ENCODE data around the gene FGL2. TPM values are rescaled to one million over a fixed set of nuclear protein-coding genes. Genes with fewer than 3 reads are reported as not detected.

FGL2 gene
- total RNA-seq, 1 experiment from 2014 or later, result not detected

DNA sequence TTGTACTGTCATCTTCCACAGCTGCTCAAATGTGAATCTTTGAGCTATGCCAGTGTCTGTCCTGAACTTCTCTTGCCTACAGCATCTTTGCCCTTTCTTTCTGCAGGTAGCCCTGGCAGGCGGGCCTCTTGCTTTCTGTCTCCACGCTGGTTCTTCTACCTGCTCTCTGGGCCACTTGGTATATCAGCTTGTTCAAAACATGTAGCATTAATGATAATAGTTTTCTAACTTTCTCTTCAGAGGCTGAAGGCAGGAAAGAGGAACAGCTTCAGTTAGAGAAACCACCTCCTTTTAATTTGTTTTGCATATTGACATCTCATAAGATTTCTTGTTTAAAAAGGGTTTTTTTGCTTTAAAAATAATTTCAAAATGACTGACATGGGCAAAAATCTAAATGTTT is 923 bp upstream of the FGL2 start (continued):
- TF ChIP-seq, protein P1, sequence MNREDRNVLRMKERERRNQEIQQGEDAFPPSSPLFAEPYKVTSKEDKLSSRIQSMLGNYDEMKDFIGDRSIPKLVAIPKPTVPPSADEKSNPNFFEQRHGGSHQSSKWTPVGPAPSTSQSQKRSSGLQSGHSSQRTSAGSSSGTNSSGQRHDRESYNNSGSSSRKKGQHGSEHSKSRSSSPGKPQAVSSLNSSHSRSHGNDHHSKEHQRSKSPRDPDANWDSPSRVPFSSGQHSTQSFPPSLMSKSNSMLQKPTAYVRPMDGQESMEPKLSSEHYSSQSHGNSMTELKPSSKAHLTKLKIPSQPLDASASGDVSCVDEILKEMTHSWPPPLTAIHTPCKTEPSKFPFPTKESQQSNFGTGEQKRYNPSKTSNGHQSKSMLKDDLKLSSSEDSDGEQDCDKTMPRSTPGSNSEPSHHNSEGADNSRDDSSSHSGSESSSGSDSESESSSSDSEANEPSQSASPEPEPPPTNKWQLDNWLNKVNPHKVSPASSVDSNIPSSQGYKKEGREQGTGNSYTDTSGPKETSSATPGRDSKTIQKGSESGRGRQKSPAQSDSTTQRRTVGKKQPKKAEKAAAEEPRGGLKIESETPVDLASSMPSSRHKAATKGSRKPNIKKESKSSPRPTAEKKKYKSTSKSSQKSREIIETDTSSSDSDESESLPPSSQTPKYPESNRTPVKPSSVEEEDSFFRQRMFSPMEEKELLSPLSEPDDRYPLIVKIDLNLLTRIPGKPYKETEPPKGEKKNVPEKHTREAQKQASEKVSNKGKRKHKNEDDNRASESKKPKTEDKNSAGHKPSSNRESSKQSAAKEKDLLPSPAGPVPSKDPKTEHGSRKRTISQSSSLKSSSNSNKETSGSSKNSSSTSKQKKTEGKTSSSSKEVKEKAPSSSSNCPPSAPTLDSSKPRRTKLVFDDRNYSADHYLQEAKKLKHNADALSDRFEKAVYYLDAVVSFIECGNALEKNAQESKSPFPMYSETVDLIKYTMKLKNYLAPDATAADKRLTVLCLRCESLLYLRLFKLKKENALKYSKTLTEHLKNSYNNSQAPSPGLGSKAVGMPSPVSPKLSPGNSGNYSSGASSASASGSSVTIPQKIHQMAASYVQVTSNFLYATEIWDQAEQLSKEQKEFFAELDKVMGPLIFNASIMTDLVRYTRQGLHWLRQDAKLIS (CRISPR knock-in tag; IDR thresholded peaks at IDR 0.05; ENCODE audit: borderline replicate concordance), result no peak

DNA sequence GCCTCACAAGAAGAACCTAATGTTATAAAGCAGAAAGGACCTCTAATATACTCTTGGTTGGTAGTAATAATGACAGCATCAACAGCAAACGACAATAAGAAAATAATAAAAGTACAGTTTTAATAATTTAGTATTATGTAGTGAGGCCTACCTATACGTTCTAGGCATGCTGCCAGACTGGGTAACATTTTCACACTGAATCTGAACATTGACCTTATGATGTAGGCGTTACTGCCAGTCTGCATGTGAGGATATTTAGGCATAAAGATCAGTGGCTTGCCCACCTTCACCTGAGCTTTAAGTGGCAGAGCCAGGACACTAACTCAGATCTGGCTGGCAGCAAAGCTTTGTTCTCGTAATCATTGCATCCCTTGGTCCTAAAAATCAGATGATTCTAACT is 2.5 kb downstream of the FGL2 start:
- no peak for TF ChIP-seq ZNF317 (CRISPR knock-in tag; IDR thresholded peaks at IDR 0.05; ENCODE audit: borderline replicate concordance, low read depth)
- TF ChIP-seq, protein P2, sequence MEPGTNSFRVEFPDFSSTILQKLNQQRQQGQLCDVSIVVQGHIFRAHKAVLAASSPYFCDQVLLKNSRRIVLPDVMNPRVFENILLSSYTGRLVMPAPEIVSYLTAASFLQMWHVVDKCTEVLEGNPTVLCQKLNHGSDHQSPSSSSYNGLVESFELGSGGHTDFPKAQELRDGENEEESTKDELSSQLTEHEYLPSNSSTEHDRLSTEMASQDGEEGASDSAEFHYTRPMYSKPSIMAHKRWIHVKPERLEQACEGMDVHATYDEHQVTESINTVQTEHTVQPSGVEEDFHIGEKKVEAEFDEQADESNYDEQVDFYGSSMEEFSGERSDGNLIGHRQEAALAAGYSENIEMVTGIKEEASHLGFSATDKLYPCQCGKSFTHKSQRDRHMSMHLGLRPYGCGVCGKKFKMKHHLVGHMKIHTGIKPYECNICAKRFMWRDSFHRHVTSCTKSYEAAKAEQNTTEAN (CRISPR knock-in tag; IDR thresholded peaks at IDR 0.05), result no peak
- no peak for TF ChIP-seq NFE2L1 (CRISPR knock-in tag; IDR thresholded peaks at IDR 0.05)
- no peak for TF ChIP-seq IRF2 (CRISPR knock-in tag; IDR thresholded peaks at IDR 0.05; ENCODE audit: borderline replicate concordance, low read depth)
- no peak for TF ChIP-seq ZNF396 (CRISPR knock-in tag; IDR thresholded peaks at IDR 0.05; ENCODE audit: borderline replicate concordance)
- TF ChIP-seq, protein P3, sequence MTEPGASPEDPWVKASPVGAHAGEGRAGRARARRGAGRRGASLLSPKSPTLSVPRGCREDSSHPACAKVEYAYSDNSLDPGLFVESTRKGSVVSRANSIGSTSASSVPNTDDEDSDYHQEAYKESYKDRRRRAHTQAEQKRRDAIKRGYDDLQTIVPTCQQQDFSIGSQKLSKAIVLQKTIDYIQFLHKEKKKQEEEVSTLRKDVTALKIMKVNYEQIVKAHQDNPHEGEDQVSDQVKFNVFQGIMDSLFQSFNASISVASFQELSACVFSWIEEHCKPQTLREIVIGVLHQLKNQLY (CRISPR knock-in tag; IDR thresholded peaks at IDR 0.05), result no peak
- TF ChIP-seq, protein P4, sequence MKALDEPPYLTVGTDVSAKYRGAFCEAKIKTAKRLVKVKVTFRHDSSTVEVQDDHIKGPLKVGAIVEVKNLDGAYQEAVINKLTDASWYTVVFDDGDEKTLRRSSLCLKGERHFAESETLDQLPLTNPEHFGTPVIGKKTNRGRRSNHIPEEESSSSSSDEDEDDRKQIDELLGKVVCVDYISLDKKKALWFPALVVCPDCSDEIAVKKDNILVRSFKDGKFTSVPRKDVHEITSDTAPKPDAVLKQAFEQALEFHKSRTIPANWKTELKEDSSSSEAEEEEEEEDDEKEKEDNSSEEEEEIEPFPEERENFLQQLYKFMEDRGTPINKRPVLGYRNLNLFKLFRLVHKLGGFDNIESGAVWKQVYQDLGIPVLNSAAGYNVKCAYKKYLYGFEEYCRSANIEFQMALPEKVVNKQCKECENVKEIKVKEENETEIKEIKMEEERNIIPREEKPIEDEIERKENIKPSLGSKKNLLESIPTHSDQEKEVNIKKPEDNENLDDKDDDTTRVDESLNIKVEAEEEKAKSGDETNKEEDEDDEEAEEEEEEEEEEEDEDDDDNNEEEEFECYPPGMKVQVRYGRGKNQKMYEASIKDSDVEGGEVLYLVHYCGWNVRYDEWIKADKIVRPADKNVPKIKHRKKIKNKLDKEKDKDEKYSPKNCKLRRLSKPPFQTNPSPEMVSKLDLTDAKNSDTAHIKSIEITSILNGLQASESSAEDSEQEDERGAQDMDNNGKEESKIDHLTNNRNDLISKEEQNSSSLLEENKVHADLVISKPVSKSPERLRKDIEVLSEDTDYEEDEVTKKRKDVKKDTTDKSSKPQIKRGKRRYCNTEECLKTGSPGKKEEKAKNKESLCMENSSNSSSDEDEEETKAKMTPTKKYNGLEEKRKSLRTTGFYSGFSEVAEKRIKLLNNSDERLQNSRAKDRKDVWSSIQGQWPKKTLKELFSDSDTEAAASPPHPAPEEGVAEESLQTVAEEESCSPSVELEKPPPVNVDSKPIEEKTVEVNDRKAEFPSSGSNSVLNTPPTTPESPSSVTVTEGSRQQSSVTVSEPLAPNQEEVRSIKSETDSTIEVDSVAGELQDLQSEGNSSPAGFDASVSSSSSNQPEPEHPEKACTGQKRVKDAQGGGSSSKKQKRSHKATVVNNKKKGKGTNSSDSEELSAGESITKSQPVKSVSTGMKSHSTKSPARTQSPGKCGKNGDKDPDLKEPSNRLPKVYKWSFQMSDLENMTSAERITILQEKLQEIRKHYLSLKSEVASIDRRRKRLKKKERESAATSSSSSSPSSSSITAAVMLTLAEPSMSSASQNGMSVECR (CRISPR knock-in tag; IDR thresholded peaks at IDR 0.05; ENCODE audit: borderline replicate concordance), result no peak
- TF ChIP-seq, protein P5, sequence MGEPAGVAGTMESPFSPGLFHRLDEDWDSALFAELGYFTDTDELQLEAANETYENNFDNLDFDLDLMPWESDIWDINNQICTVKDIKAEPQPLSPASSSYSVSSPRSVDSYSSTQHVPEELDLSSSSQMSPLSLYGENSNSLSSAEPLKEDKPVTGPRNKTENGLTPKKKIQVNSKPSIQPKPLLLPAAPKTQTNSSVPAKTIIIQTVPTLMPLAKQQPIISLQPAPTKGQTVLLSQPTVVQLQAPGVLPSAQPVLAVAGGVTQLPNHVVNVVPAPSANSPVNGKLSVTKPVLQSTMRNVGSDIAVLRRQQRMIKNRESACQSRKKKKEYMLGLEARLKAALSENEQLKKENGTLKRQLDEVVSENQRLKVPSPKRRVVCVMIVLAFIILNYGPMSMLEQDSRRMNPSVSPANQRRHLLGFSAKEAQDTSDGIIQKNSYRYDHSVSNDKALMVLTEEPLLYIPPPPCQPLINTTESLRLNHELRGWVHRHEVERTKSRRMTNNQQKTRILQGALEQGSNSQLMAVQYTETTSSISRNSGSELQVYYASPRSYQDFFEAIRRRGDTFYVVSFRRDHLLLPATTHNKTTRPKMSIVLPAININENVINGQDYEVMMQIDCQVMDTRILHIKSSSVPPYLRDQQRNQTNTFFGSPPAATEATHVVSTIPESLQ (CRISPR knock-in tag; IDR thresholded peaks at IDR 0.05), result no peak
- TF ChIP-seq NR1H2 (CRISPR knock-in tag; IDR thresholded peaks at IDR 0.05), result no peak
- ChIA-PET POLR2A (no interaction called here), CTCF (no interaction called here)
- DNase-seq (ENCODE audit: low spot score) (no peak), ATAC-seq (no peak)
- Mint-ChIP-seq H3K27ac (no peak overlapping the region), H3K4me3 (no peak overlapping the region), H3K4me1 (peaks cover 6% of the 10 kb centered on the region), H3K27me3 (ENCODE audit: low read depth) (no peaks in the 10 kb centered on the region; the same call in 1 of the 2 replicates), H3K9me3 (no peaks in the 10 kb centered on the region), H3K36me3 (no peaks in the 10 kb centered on the region)

Measured in WTC11 (cell line).